HCT116 (cell line): ENCODE results near the gene FBXL13.

Experiments
- CEBPB ChIP-seq: IDR thresholded peaks from 2 replicates; pipeline ENCODE4 v1.6.1; 2012; ENCODE audit warnings: low read depth
- EZH2 ChIP-seq: fragments of 200-600 bp; sonication (generic); IDR thresholded peaks from 2 replicates; pipeline ENCODE4 v1.6.1; 2017; ENCODE audit warnings: antibody characterized with exemption, mixed run types
- POLR2A ChIP-seq: IDR thresholded peaks from 2 replicates; pipeline ENCODE4 v1.7.0; 2011; ENCODE audit warnings: borderline replicate concordance; ENCODE audit not compliant: insufficient read depth, insufficient read length; ENCODE audit errors: extremely low read depth
- SIN3A ChIP-seq: IDR thresholded peaks from 2 replicates; pipeline ENCODE4 v1.6.1; 2012; ENCODE audit warnings: low read depth
- ZNF274 ChIP-seq: fragments of 200-500 bp; sonication (Bioruptor generic); IDR thresholded peaks from 2 replicates; pipeline ENCODE4 v1.6.1; 2014; ENCODE audit warnings: mild to moderate bottlenecking, low read depth, low read length, inconsistent platforms
- TF ChIP-seq, protein P1 (sequence below), 3 experiments: fragments of 200-600 bp in 1 of 3; sonication (generic) in 1 of 3; IDR thresholded peaks in 2 of 3; conservative IDR thresholded peaks in 1 of 3; 2 replicates each; pipeline ENCODE4 v1.5.1; 2012 to 2017; ENCODE audit warnings: low read depth in 2 of 3, low read length in 2 of 3, antibody characterized with exemption in 1 of 3, borderline replicate concordance in 1 of 3, control low read depth in 1 of 3, mild to moderate bottlenecking in 1 of 3, mixed read lengths in 1 of 3, mixed run types in 1 of 3, moderate library complexity in 1 of 3; ENCODE audit not compliant: insufficient read depth in 1 of 3

DNA sequence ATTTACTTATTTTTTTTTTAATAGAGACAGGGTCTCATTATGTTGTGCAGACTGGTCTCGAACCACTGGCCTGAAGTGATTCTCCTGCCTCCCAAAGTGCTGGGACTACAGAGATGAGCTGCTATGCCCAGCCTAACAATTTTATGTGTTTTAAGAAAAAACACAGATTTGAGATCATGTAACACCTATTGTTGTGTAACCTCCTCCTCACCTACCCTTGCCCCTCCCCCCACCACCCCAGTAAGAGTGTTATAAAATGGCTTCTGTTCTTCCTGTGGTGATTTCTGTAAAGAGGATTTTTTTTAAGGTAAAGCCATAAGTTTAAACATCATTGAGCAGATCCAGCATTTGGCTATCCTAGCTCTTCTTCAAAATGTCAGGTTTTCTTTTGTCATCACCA is 7.9 kb upstream of the FBXL13 start:
- TF ChIP-seq POLR2A (no peak), SIN3A (no peak), EZH2 (no peak), ZNF274 (no peak), CEBPB (no peak)
- TF ChIP-seq, protein P1, sequence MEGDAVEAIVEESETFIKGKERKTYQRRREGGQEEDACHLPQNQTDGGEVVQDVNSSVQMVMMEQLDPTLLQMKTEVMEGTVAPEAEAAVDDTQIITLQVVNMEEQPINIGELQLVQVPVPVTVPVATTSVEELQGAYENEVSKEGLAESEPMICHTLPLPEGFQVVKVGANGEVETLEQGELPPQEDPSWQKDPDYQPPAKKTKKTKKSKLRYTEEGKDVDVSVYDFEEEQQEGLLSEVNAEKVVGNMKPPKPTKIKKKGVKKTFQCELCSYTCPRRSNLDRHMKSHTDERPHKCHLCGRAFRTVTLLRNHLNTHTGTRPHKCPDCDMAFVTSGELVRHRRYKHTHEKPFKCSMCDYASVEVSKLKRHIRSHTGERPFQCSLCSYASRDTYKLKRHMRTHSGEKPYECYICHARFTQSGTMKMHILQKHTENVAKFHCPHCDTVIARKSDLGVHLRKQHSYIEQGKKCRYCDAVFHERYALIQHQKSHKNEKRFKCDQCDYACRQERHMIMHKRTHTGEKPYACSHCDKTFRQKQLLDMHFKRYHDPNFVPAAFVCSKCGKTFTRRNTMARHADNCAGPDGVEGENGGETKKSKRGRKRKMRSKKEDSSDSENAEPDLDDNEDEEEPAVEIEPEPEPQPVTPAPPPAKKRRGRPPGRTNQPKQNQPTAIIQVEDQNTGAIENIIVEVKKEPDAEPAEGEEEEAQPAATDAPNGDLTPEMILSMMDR (IDR thresholded peaks at IDR 0.05 in 2 of 3, conservative IDR thresholded peaks at IDR 0.05 in 1 of 3; ENCODE audit: borderline replicate concordance in 1 of 3, insufficient read depth in 1 of 3, low read depth in 2 of 3, low read length in 2 of 3) = no peak
